H9 (cell line): ENCODE results near the gene SMAD3. TPM values are rescaled to one million over a fixed set of nuclear protein-coding genes. Genes with fewer than 3 reads are reported as not detected.

Experiments
- DNase-seq: peaks from one replicate; pipeline ENCODE4 v3.0.0-alpha.2; 2017
- H2AFZ ChIP-seq: one replicate; pipeline ENCODE4 v1.6.1; 2013; ENCODE audit warnings: mild to moderate bottlenecking, low read length, control low read depth, moderate library complexity
- H2AK5ac ChIP-seq: 2 replicates; pipeline ENCODE4 v1.6.1; 2013; ENCODE audit warnings: low read length, control low read depth, mixed read lengths; ENCODE audit not compliant: insufficient read length
- H2BK120ac ChIP-seq: one replicate; pipeline ENCODE4 v1.6.1; 2013; ENCODE audit warnings: low read depth, mild to moderate bottlenecking, low read length, control low read depth, inconsistent platforms; ENCODE audit not compliant: poor library complexity, severe bottlenecking
- H2BK12ac ChIP-seq: 2 replicates; pipeline ENCODE4 v1.6.1; 2013; ENCODE audit warnings: low read length, control low read depth, mixed read lengths, low read depth; ENCODE audit not compliant: insufficient read length
- H2BK15ac ChIP-seq: 2 replicates; pipeline ENCODE4 v1.6.1; 2013; ENCODE audit warnings: low read depth, low read length, control low read depth
- H2BK20ac ChIP-seq: one replicate; pipeline ENCODE4 v1.6.1; 2013; ENCODE audit warnings: low read depth, mild to moderate bottlenecking, low read length, control low read depth, inconsistent platforms; ENCODE audit not compliant: poor library complexity, severe bottlenecking
- H2BK5ac ChIP-seq: 2 replicates; pipeline ENCODE4 v1.6.1; 2013; ENCODE audit warnings: low read length, control low read depth, mixed read lengths; ENCODE audit not compliant: insufficient read length
- H3K14ac ChIP-seq: 2 replicates; pipeline ENCODE4 v1.6.1; 2013; ENCODE audit warnings: low read length, control low read depth; ENCODE audit not compliant: insufficient read depth
- H3K18ac ChIP-seq: 2 replicates; pipeline ENCODE4 v1.6.1; 2013; ENCODE audit warnings: low read depth, mild to moderate bottlenecking, mixed read lengths, low read length, control low read depth; ENCODE audit not compliant: insufficient read length
- H3K23ac ChIP-seq: 2 replicates; pipeline ENCODE4 v1.6.1; 2013; ENCODE audit warnings: low read length, control low read depth, mixed read lengths, low read depth; ENCODE audit not compliant: insufficient read length
- H3K23me2 ChIP-seq: 2 replicates; pipeline ENCODE4 v1.6.1; 2013; ENCODE audit warnings: low read depth, mild to moderate bottlenecking, mixed read lengths, low read length, control low read depth; ENCODE audit not compliant: insufficient read length, poor library complexity, severe bottlenecking
- H3K27ac ChIP-seq: 2 replicates; pipeline ENCODE4 v1.5.1; 2013; ENCODE audit warnings: low read length, control low read depth, mixed read lengths, low read depth; ENCODE audit not compliant: insufficient read length
- H3K27me3 ChIP-seq: 2 replicates; pipeline ENCODE4 v1.6.1; 2013; ENCODE audit warnings: low read length, control low read depth, inconsistent platforms; ENCODE audit not compliant: insufficient read depth
- H3K4ac ChIP-seq: 2 replicates; pipeline ENCODE4 v1.6.1; 2013; ENCODE audit warnings: low read depth, mild to moderate bottlenecking, control low read depth, inconsistent platforms, low read length, moderate library complexity
- H3K4me1 ChIP-seq: 2 replicates; pipeline ENCODE4 v1.6.1; 2013; ENCODE audit warnings: low read length, control low read depth, inconsistent platforms; ENCODE audit not compliant: insufficient read depth
- H3K4me2 ChIP-seq: 2 replicates; pipeline ENCODE4 v1.6.1; 2013; ENCODE audit warnings: low read length, control low read depth, mixed read lengths; ENCODE audit not compliant: insufficient read length, insufficient read depth
- H3K56ac ChIP-seq: 2 replicates; pipeline ENCODE4 v1.6.1; 2013; ENCODE audit warnings: low read depth, mild to moderate bottlenecking, mixed read lengths, low read length, control low read depth; ENCODE audit not compliant: insufficient read length
- H3K79me1 ChIP-seq: 2 replicates; pipeline ENCODE4 v1.6.1; 2013; ENCODE audit warnings: low read depth, mild to moderate bottlenecking, moderate library complexity, low read length, control low read depth, inconsistent platforms; ENCODE audit not compliant: insufficient read depth, poor library complexity, severe bottlenecking
- H3K79me2 ChIP-seq: 2 replicates; pipeline ENCODE4 v1.6.1; 2013; ENCODE audit warnings: low read length, control low read depth, inconsistent platforms; ENCODE audit not compliant: insufficient read depth
- H3K9ac ChIP-seq: 2 replicates; pipeline ENCODE4 v1.6.1; 2013; ENCODE audit warnings: low read length, control low read depth, mixed read lengths; ENCODE audit not compliant: insufficient read length; ENCODE audit errors: extremely low read depth
- H3K9me3 ChIP-seq: one replicate; pipeline ENCODE4 v1.6.1; 2013; ENCODE audit warnings: low read depth, low read length, inconsistent platforms; ENCODE audit not compliant: control insufficient read depth
- H3T11ph ChIP-seq: one replicate; pipeline ENCODE4 v1.6.1; 2013; ENCODE audit warnings: mild to moderate bottlenecking, low read length, control low read depth, inconsistent platforms
- H4K20me1 ChIP-seq: one replicate; pipeline ENCODE4 v1.6.1; 2013; ENCODE audit not compliant: control insufficient read depth, insufficient read length, insufficient read depth
- H4K5ac ChIP-seq: 2 replicates; pipeline ENCODE4 v1.6.1; 2013; ENCODE audit warnings: low read depth, mild to moderate bottlenecking, mixed read lengths, low read length, control low read depth; ENCODE audit not compliant: insufficient read length
- H4K8ac ChIP-seq: replicated peaks from 2 replicates; pipeline ENCODE4 v1.6.1; 2013; ENCODE audit warnings: low read length, control low read depth, mixed read lengths, low read depth; ENCODE audit not compliant: insufficient read length
- H4K91ac ChIP-seq: 2 replicates; pipeline ENCODE4 v1.6.1; 2013; ENCODE audit warnings: low read depth, mild to moderate bottlenecking, moderate library complexity, mixed read lengths, low read length, control low read depth; ENCODE audit not compliant: insufficient read length
- H3K27ac Mint-ChIP-seq, 3 experiments: 2 replicates in 2 of 3; 3 replicates in 1 of 3; pipeline ENCODE4 v1.8.0; 2020 to 2021; ENCODE audit warnings: mixed read lengths in 3 of 3, mild to moderate bottlenecking in 1 of 3, moderate library complexity in 1 of 3
- H3K27me3 Mint-ChIP-seq: 2 replicates; pipeline ENCODE4 v1.8.0; 2021; ENCODE audit warnings: low read depth, mild to moderate bottlenecking, moderate library complexity, mixed read lengths
- H3K36me3 Mint-ChIP-seq, 3 experiments: 2 replicates in 2 of 3; 3 replicates in 1 of 3; pipeline ENCODE4 v1.8.0; 2020 to 2021; ENCODE audit warnings: low read depth in 3 of 3, mixed read lengths in 3 of 3; ENCODE audit not compliant: insufficient read depth in 1 of 3
- H3K4me1 Mint-ChIP-seq, 2 experiments: 2 replicates each; pipeline ENCODE4 v1.8.0; 2020; ENCODE audit warnings: mixed read lengths in 2 of 2
- H3K4me3 Mint-ChIP-seq, 2 experiments: 2 replicates in 1 of 2; 3 replicates in 1 of 2; pipeline ENCODE4 v1.8.0; 2020 to 2021; ENCODE audit warnings: mild to moderate bottlenecking in 2 of 2, mixed read lengths in 2 of 2, moderate library complexity in 1 of 2
- H3K9me3 Mint-ChIP-seq, 2 experiments: 2 replicates in 1 of 2; 3 replicates in 1 of 2; pipeline ENCODE4 v1.8.0; 2020; ENCODE audit warnings: mild to moderate bottlenecking in 2 of 2, mixed read lengths in 2 of 2, moderate library complexity in 1 of 2
- WGBS: extraction: QIAGEN DNeasy Blood & Tissue Kit; methylation state at CpG from one replicate; pipeline ENCODE4 v1.1.7; 2013; ENCODE audit warnings: missing lambda C conversion rate, low lambda C conversion rate, mixed read lengths; ENCODE audit not compliant: insufficient read length; ENCODE audit errors: extremely low coverage; 5-methylcytosine and 5-hydroxymethylcytosine counted together
- total RNA-seq: library from RNA; stranded (reverse); gene quantifications from 2 replicates; pipeline ENCODE4 v1.2.1, GENCODE V29; 2021
- TF ChIP-seq, protein P1 (sequence below): fragments of 200-600 bp; sonication (generic); conservative IDR thresholded peaks from 3 replicates; pipeline ENCODE4 v1.8.0; 2021; ENCODE audit warnings: antibody characterized with exemption, mild to moderate bottlenecking

The SMAD3 gene
- total RNA-seq, 1 experiment from 2014 or later: 26.7 TPM

DNA sequence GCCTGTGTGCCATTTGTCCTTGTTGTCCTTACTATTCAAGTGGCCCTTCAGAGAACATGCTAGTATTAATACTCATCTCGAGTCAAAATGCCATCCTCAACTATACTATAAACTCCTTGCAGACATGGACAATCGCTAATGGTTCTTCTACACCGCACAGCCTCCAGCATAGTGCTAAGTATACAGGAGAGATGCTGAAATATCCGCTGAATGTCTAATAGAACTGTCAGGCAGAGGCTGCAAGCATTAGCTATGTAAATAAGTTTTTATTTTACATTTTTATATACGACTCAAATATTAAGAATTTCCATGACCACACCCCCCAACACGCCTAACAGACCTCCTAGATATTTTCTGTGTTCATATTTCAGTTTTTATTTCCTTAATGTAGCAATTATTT lies 149.7 kb downstream of the SMAD3 start:
- Histone ChIP-seq H4K8ac (no peak overlapping the region), H3T11ph (no peak overlapping the region), H3K9me3 (no peaks in the 10 kb centered on the region), H3K27ac (no peak overlapping the region), H2AK5ac (no peak overlapping the region), H2BK12ac (no peak overlapping the region), H3K4ac (no peak overlapping the region), H4K91ac (no peak overlapping the region), H4K5ac (no peak overlapping the region), H3K79me1 (no peaks in the 10 kb centered on the region), H3K9ac (no peak overlapping the region), H3K18ac (no peak overlapping the region), H3K23me2 (no peaks in the 10 kb centered on the region), H3K79me2 (no peaks in the 10 kb centered on the region), H3K23ac (no peak overlapping the region), H2BK20ac (no peak overlapping the region), H2AFZ (no peak overlapping the region), H4K20me1 (no peaks in the 10 kb centered on the region), H3K4me2 (no peak overlapping the region), H3K56ac (no peak overlapping the region), H3K27me3 (no peaks in the 10 kb centered on the region), H2BK15ac (no peak overlapping the region), H2BK120ac (no peak overlapping the region), H3K4me1 (no peaks in the 10 kb centered on the region), H3K14ac (no peak overlapping the region), H2BK5ac (no peak overlapping the region)
- Mint-ChIP-seq H3K4me3 (no peak overlapping the region), H3K27ac (no peak overlapping the region), H3K9me3 (no peaks in the 10 kb centered on the region), H3K4me1 (no peaks in the 10 kb centered on the region), H3K36me3 (peaks cover 0 to 9% (median 0%) of the 10 kb centered on the region in 3 experiments; a peak in 2 of 7 replicates), H3K27me3 (no peaks in the 10 kb centered on the region)
- TF ChIP-seq, protein P1, sequence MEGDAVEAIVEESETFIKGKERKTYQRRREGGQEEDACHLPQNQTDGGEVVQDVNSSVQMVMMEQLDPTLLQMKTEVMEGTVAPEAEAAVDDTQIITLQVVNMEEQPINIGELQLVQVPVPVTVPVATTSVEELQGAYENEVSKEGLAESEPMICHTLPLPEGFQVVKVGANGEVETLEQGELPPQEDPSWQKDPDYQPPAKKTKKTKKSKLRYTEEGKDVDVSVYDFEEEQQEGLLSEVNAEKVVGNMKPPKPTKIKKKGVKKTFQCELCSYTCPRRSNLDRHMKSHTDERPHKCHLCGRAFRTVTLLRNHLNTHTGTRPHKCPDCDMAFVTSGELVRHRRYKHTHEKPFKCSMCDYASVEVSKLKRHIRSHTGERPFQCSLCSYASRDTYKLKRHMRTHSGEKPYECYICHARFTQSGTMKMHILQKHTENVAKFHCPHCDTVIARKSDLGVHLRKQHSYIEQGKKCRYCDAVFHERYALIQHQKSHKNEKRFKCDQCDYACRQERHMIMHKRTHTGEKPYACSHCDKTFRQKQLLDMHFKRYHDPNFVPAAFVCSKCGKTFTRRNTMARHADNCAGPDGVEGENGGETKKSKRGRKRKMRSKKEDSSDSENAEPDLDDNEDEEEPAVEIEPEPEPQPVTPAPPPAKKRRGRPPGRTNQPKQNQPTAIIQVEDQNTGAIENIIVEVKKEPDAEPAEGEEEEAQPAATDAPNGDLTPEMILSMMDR: no peak
- WGBS: no CpG with 5 or more reads among the region's 6 CpGs
- DNase-seq: no peak
